AG09309 (cell line): ENCODE measurements around the gene TEX2.
A peak's percentile ranks its signal among the peaks of the same experiment; 100 is the strongest.

Experiments
- DNase-seq: peaks from one replicate; pipeline ENCODE4 v3.0.0-alpha.2; 2010; ENCODE audit warnings: low read depth
- H3K4me3 ChIP-seq: 2 replicates; pipeline ENCODE4 v1.5.1; 2011; ENCODE audit warnings: mild to moderate bottlenecking, low read depth, low read length, moderate library complexity; ENCODE audit not compliant: control insufficient read depth
- TF ChIP-seq, protein P1 (sequence below): IDR thresholded peaks from 2 replicates; pipeline ENCODE4 v1.5.1; 2011; ENCODE audit warnings: mild to moderate bottlenecking, low read depth, low read length, inconsistent platforms; ENCODE audit not compliant: insufficient read depth, control insufficient read depth; ENCODE audit errors: missing control alignments

Gene TEX2

DNA sequence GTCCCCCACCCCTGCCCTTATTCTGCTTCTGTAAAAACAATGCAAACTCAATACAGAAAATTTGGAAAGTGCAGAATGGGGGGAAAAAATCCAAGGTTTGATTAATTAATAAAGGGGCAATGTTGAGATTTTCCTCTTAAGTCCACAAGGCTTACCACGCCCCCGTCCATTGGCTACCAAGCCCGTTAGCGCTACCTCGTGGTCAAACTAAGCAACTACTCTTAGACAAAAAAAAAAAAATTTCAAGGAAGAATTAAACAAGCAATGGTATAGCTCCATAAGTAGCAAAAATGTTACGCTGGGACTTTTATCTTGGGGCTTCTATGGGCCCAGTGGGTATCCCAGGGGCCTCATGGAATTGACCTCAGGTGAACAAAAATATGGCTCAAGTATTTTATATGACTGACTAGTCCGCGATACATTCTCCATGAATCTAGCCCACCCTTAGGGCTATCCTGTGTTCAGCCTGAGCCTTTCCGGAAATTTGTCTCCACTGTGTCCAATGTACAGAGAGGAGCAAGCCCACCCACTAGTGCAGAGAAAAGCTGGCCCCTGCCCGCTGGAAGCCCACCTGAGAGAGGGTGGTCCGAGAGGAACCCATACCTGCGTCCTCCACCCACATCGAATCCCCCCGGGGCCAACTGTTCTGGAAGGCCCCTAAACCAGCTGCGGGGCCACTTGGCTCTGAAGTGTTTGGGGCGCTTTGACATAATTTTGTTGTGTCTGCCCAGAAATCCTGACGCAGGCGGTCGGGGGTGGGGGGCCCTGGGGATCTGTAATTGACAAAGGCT, 19.1 kb upstream of the TEX2 start:
- TF ChIP-seq, protein P1, sequence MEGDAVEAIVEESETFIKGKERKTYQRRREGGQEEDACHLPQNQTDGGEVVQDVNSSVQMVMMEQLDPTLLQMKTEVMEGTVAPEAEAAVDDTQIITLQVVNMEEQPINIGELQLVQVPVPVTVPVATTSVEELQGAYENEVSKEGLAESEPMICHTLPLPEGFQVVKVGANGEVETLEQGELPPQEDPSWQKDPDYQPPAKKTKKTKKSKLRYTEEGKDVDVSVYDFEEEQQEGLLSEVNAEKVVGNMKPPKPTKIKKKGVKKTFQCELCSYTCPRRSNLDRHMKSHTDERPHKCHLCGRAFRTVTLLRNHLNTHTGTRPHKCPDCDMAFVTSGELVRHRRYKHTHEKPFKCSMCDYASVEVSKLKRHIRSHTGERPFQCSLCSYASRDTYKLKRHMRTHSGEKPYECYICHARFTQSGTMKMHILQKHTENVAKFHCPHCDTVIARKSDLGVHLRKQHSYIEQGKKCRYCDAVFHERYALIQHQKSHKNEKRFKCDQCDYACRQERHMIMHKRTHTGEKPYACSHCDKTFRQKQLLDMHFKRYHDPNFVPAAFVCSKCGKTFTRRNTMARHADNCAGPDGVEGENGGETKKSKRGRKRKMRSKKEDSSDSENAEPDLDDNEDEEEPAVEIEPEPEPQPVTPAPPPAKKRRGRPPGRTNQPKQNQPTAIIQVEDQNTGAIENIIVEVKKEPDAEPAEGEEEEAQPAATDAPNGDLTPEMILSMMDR = peak; percentile 83
- DNase-seq = no peak
- no peak overlapping the region for H3K4me3 ChIP-seq

DNA sequence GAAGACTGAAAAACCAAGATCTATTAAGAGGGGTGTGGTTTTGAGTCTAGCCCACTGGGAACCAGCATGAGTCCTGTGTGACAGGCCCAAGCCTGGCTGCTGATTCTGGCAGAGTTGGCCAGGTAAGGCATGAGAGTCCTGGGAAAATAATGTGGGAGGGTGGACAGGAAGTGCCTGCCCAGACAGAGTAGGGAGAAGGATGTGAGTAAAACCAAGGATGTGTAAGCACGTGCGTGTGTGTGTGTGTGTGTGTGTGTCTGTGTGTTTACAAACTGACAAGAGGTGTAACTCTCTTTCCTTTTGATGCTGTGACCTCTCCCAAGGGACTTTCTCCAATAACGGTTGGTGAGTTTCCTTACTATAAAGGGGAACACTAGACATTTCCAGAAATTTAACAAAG, 15.6 kb upstream of the TEX2 start:
- peak; percentile 3 for DNase-seq
- TF ChIP-seq, protein P1 = no peak
- no peak overlapping the region for H3K4me3 ChIP-seq

DNA sequence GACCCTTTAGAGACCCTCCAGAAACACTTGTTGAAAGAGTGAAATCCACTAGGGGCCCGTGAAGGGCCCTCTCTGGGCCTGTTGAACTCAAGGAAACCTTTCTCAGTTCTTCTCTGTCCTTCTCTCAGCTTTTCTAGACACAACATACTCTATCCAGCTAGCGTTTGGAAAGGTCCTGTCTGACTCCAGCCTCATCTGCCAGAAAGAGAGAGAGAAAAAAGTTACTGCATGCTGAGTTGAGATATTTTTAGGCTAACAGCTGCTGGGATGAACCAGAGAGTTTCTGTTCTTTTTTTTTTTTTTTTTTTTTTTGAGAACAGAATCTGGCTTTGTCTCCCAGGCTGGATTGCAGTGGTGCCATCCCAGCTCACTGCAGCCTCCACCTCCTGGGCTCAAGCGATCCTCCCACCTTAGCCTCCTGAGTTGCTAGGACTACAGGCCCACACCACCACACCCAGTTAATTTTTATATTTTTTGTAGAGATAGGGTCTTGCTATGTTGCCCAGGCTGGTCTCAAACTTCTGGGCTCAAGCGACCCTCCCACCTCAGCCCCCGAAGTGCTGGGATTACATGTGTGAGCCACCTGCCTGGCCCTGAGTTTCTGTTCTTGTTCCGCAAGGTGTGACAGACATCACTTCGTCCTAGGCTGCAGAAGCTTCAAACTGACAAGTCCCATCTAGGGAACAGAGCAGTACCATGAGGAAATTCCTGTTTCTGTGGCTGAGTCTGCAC, 14.9 kb upstream of the TEX2 start:
- no peak overlapping the region for H3K4me3 ChIP-seq
- TF ChIP-seq, protein P1 = no peak
- peak; percentile 10 for DNase-seq

DNA sequence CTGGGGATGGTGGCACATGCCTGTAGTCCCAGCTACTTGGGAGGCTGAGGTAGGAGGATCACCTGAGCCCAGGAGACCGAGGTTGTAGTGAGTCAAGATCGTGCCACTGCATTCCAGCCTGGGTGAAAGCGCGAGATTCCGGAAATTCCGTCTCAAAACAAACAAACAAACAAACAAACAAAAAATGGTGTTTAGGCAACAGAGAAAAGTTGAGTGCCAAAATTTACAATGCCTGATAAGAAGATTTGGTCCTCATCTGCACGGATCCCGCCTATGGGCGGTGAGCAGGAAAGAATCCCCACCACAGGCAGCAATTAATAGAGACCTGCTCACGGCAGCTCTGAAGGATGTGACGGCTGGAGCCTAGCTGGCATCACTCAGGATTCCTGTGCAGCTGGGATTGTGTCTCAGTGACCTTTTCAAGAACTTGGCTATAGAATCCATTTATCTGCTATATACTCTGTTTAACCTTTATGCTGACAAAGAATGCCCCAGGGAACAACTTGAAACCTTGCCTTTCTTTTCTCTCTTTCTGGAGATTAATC, 14.0 kb upstream of the TEX2 start:
- TF ChIP-seq, protein P1 = no peak
- no peak overlapping the region for H3K4me3 ChIP-seq
- no peak for DNase-seq

DNA sequence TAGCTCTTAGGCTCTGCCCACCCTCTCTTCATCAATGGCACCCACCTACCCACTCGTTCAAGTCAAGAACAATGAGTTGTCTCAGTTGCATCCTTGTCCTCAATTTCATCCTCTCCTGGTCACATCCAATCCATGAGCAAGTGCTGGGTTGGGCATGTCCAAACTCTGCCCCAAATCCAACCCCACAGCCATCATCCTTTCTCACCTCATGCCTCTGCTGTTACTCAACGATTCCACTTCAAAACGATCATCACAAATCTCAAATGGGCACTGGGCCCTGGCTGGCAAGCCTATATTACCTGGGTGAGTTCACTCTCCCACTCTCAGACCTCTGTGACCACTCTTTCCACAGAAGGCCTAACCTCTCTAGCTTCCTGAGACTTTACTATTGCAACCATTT, 12.0 kb upstream of the TEX2 start:
- no peak overlapping the region for H3K4me3 ChIP-seq
- no peak for DNase-seq
- TF ChIP-seq, protein P1 = no peak

DNA sequence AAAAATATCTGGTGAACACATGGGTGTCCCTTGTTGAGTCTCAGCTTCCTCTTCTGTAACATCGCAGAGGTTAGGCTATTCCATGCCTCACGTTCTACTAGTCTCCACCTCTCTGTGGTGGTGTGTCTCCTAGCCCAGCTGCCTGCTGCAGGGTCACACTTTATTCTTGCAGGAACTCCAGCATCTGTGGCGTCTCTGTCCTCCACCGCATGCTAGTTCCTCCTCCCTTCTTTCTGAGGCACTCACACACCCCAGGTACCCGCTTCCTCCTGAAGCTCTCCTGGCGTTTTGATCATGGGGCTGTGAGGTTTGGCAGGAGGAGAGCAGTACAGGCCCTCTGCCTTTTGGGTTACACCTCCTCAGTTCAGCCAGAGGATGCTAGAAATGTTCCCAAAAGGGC, 9.9 kb upstream of the TEX2 start:
- no peak overlapping the region for H3K4me3 ChIP-seq
- DNase-seq = no peak
- TF ChIP-seq, protein P1 = no peak
